Hematopoietic multipotent progenitor cell treated with erythropoietin and hydrocortisone succinate and interleukin-3 and kit ligand, for 15 days (in vitro differentiated cells): ENCODE data around the gene ETF1.

ENCODE experiments used
- DNase-seq: peaks from one replicate; pipeline ENCODE4 v3.0.0-alpha.2; 2015; ENCODE audit warnings: low spot score

ETF1 gene

GRCh38 chr5:138542956-138543729, at the start of gene ETF1:
Gene ETF1, minus strand, starts transcription at chr5:138543236. Its CDS starts 318 bp downstream, at chr5:138542918.
- DNase-seq, result peak; percentile 100

DNA sequence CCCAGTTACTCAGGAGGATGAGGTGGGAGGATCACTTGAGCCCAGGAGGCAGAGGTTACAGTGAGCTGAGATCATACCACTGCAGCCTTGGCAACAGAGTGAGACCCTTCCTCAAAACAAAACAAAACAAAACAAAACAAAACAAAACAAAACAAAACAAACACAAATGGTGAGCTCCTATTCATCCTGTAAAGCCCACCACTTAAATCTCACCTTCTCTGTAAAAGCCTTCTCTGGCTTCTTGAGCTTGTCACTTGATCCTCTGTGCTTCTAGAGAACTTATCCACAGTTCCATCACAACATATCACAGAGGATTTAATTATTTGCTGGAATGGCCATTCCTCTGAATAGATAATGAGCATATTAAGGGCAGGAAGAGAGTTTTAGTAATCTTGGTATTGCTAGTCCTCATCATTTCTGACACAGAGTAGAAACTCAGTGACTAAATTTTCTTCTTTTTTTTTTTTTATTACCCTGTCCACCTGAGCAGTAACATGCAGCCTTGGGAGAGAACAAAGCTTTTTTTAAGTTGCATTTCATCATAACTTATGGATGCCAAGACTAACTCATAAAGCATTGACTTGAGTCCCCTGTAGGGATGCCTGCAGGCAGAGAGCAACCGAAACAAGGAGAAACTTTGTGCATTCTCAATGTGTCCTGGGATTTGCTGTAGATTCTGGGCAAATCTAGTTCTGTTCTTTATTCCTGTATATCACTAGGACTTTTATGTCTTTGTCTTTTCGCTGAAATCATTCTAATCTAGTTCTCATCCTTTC, 45.2 kb upstream of the ETF1 start:
- no peak for DNase-seq

DNA sequence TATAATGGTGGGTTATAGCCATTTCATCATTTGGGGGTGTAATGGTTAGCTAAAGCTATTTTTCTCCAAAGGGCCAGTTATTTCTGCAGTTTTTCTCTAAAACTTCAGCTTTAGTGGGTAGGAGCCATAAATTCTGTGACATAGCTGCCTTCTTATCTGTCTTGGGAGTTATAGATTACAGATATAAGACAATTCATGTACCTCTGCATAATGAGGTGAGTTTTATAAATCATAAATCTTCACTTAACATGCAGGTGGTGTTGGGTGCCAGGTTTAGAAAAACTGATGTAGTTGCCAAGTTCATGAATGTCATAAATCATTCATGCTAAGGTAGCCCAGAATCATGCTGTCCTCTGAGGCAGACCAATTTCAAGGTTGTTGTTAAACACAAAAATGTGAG, 42.1 kb upstream of the ETF1 start:
- no peak for DNase-seq

GRCh38 chr5:138583984-138584637, 41.1 kb upstream of the ETF1 start:
- no peak for DNase-seq

DNA sequence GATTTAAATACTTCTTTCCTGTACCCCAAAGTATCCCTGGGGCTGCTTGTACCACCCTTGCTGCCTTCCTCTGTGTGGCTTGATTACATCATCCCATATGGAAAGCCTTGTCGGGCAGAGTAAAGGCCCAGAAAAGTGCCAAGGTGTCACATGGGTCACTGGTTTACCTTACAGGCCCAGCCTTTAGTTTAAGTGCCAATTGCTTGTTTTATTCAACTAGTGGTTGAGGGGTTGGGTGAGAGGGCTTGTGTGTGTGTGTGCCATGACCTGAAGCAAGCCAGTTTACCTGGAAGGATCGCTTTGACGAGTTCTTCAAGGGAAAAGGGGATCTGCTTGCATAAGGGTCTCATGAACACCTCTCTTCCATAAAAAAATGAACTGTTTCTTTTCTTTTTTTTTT, 39.9 kb upstream of the ETF1 start:
- no peak for DNase-seq

DNA sequence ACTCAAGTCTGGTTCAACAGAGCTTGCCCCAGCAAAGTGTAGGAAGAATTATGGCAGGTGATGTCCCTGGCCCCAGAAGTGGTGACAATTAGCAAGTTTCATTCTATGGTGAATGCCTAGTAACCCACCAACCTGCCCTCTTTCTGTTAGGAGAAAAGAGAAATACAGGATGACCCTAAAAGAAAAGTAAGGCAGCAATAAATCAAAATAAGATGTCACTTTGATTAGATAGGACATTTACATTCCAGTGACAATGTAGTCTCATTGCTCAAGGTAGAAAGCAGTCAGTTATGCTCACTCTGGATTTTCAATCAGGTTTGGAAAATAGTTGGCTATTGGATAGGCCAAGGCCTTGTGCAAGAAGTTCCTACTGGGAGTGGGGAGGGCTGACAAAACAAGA, 37.7 kb upstream of the ETF1 start:
- DNase-seq, result no peak

DNA sequence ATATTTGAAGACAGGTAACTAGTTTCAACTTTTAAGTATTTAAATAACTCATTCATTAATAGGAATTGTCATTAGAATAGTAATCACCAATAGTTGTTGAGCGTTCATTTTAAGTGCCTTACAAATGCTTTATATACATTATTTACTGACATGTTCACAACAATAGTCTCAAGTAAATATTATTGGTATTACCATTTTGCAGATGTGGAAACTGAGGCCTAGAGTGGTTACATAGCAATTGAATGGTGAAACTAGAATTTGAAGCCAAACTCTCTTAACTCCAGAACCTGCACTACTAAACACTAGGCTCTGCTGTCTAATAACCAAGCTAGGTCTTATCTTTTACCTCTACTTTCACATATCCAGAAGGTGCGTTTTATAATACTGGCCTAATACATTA, 37.0 kb upstream of the ETF1 start:
- no peak for DNase-seq

DNA sequence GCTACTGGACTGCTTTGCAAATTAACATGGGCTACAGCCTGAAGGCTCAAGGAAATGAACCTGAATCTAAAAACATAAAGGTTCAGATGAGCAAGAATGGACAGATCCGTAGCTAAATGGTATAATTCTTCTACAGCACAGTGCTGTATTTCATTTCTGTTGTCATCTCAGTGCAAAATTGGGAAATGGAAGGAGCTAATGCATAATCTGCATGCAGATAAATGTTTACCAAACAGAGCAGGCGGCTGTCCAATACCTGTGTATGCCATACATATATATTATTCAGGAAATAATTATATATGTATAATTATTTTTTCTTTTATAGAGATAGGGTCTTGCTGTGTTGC, 36.5 kb upstream of the ETF1 start:
- no peak for DNase-seq

DNA sequence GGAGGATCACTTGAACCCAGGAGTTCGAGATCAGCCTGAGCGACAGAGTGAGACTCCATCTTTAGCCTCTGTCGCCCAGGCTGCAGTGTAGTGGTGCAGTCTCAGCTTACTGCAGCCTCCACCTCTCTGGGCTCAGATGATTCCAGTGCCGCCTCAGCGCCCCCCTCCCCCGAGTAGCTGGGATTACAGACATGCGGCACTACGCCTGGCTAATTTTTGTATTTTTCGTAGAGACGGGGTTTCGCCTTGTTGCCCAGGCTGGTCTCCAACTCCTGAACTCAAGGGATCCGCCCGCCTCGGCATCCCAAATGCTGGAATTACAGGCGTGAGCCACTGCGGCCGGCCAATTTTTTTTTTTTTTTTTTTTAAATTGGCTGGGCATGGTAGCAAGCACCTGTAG, 34.4 kb upstream of the ETF1 start:
- no peak for DNase-seq

GRCh38 chr5:138575194-138576015, 32.4 kb upstream of the ETF1 start, which contains the start of gene HSPA9:
Gene HSPA9, minus strand, starts transcription at chr5:138575401. Its CDS starts 83 bp downstream, at chr5:138575318.
- peak; percentile 100 for DNase-seq

DNA sequence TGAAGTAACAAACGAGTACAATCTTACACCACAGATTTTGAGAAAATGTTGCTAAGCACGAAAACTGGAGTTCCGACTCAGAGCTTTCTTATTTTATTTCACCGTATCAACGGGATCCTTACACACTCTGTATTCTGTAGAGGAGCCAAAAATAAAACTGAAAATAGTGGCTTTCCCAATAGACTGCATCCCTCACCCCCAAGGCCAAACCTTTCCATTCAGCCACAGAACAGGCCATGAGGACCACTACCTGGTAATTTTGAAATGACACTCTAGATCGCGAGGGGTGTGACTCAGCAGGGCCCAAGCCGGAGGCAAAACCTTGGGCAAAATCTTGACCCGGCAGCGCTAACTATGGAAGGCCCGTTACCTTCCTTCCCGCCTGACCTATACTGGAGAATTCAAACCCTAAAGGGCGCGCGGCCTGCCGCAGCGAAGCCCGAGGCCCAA, 31.7 kb upstream of the ETF1 start:
- DNase-seq, result peak; percentile 60

GRCh38 chr5:138573949-138574670, 31.1 kb upstream of the ETF1 start:
- DNase-seq, result no peak

GRCh38 chr5:138573223-138573622, 30.2 kb upstream of the ETF1 start:
- no peak for DNase-seq

DNA sequence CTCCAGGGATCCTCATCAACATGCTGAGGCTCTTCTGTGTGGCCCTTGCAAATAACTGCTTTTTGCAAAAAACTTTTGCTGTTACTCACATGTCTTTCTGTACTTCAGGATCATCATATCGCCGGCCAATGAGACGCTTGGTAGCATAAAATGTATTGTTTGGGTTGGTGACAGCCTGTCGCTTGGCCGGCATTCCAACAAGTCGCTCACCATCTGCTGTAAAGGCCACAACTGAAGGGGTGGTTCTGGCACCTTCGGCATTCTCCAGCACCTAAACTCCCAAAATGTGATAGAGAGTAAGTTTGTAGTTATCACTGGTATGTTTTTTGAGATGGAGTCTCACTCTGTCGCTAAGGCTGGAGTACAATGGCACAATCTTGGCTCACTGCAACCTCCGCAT, 27.8 kb upstream of the ETF1 start:
- no peak for DNase-seq

GRCh38 chr5:138569782-138570181, 26.7 kb upstream of the ETF1 start:
- no peak for DNase-seq

GRCh38 chr5:138568061-138568824, 25.2 kb upstream of the ETF1 start:
- DNase-seq, result no peak

- no peak for DNase-seq
Observed at GRCh38 chr5:138566792-138567191, 23.8 kb upstream of the ETF1 start.

- no peak for DNase-seq
Observed at GRCh38 chr5:138565100-138565821, 22.2 kb upstream of the ETF1 start.

DNA sequence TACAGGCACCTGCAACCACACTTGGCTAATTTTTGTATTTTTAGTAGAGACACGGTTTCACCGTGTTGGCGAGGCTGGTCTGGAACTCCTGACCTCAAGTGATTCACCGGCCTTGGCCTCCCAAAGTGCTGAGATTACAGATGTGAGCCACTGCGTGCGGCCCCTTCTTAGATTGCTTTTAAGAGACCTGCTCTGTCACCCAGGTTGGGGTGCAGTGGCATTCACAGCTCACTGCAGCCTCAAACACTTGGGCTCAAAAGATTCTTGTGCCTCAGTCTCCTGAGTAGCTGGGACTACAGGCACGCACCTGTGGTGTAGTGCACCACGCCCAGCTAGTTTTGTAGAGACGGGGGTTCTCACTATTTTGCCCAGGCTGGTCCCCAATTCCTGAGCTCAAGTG, 21.2 kb upstream of the ETF1 start:
- DNase-seq, result no peak
